Stimulated activated CD8-positive, alpha-beta memory T cell treated with anti-CD3 and anti-CD28 coated beads, Interleukin-12 subunit alpha, Interleukin-12 subunit beta, amount 100 ng/mL, for 1 hour (primary cell): Measurements from ENCODE around the gene PLK3.
"Not testable (repeated sequence)": the region's sequence is repeated elsewhere in the genome, so short reads cannot be mapped to it uniquely, and the experiment has no call there.

ENCODE experiments used
- DNase-seq: peaks from one replicate; pipeline ENCODE4 v3.0.0-alpha.2; 2020; ENCODE audit warnings: low read depth

PLK3 gene

DNA sequence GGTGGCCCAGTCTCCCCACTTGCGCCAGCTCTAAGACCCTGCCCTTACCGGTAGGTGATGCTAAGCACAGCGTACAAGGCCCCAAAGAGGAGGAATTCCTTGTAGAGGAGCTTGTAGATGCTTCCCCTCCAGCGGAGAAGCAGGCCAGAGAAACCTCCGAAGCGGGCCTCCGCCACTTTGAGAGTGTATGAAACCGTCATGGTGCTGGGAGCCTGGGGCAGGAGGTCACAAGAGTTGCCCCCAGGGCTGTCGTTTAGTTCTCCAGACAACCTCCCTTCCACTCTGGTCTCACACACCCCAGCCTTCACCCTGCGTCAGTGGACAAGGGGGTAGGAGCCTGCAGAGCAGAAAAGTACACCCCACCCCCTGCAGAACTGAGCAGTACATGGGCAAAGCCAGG lies 12.7 kb upstream of the PLK3 start:
- no peak for DNase-seq

GRCh38 chr1:44788120-44788860 lies 11.9 kb upstream of the PLK3 start, which contains the start of gene BEST4:
TSS of gene BEST4 (minus strand) at chr1:44788170. CDS start at chr1:44787705, 465 bp downstream.
- no peak for DNase-seq

DNA sequence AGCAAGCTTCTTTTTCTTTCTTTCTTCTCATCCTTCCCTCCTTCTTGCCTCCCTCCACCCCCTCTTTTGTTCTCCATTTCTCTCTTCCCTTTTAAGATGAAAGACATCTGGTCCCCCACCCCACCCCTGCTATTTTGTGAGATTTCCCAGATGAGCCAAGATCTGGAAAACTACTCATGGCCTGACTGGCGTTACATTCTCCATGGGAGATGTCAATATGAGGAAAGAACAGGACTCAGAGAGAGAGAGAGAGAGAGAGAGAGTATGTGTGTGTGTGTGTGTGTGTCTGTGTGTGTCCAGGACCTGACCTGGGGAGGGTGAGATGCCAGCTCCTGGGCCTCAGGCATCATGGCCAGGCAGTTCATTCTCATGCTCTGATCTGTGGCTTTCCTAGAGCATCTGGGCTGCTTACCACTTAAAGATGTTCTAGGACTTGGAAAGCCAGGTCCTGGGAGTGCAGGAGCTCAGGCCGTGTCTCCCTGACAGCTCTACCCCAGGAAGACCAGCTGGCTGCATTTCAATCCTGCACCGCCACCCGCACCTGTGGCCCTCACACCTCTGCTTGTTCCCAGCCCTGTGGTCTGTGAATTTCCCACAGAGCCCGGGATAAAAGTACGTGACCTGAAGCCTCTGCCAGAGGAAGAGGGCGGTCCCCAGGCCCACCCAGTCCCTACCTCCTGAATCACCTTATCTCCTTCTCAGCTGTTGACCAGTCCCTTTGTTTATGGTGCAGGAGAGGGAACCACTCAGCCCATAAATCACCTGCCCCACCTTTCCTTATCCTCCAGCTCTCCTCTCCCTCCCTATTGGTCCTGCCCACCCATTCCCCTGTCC lies 9.0 kb upstream of the PLK3 start:
- DNase-seq = no peak

- no peak for DNase-seq
Observed at GRCh38 chr1:44792736-44793502, 7.3 kb upstream of the PLK3 start.

- DNase-seq = not testable (repeated sequence)
Observed at GRCh38 chr1:44797886-44798285, 2.3 kb upstream of the PLK3 start.

- no peak for DNase-seq
Observed at GRCh38 chr1:44798481-44799365, 1.5 kb upstream of the PLK3 start.

DNA sequence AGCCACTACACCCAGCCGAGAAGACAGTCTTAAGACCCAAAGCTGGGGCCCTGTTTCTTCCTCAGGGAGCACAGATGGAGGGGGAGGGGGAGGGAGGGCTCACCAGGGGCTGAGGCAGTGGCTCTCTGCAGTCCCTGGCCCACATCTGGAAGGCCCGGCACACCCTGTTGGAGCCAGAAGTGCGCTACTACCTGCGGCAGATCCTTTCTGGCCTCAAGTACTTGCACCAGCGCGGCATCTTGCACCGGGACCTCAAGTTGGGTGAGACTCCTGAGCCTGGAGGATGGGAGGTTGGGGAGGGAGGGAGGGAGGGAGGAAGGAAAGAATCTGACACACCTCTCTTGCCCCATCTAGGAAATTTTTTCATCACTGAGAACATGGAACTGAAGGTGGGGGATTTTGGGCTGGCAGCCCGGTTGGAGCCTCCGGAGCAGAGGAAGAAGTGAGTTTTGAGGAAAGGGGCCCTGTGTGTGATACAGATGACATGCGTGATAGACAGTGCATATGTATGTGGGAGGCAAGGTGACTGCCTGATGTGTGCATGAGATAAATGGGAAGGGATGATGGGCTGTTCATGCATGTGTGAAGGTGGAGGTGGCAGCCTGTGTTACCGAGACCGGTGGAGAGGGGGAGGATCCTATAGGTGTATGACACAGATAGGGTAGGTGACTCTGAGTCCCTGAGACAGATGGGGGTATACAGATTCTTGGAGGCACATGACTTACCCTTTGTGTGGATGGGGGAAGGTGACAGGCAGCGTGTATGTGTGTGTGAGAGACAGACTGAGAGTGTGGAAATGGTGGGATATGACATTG lies 1.5 kb downstream of the PLK3 start:
- no peak for DNase-seq

GRCh38 chr1:44802306-44803061 lies 2.3 kb downstream of the PLK3 start:
- DNase-seq = no peak

DNA sequence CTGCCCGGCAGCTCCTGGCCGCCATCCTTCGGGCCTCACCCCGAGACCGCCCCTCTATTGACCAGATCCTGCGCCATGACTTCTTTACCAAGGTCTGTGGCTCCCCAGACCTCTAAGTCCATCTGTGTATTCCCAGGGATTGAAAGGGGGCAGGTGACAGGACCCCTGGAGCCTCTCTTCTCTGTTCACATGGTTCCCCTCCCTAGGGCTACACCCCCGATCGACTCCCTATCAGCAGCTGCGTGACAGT lies 2.8 kb downstream of the PLK3 start:
- DNase-seq = no peak

GRCh38 chr1:44803312-44804095 lies 3.3 kb downstream of the PLK3 start:
- DNase-seq = no peak

- no peak for DNase-seq
Observed at GRCh38 chr1:44805311-44806024, 5.3 kb downstream of the PLK3 start.

DNA sequence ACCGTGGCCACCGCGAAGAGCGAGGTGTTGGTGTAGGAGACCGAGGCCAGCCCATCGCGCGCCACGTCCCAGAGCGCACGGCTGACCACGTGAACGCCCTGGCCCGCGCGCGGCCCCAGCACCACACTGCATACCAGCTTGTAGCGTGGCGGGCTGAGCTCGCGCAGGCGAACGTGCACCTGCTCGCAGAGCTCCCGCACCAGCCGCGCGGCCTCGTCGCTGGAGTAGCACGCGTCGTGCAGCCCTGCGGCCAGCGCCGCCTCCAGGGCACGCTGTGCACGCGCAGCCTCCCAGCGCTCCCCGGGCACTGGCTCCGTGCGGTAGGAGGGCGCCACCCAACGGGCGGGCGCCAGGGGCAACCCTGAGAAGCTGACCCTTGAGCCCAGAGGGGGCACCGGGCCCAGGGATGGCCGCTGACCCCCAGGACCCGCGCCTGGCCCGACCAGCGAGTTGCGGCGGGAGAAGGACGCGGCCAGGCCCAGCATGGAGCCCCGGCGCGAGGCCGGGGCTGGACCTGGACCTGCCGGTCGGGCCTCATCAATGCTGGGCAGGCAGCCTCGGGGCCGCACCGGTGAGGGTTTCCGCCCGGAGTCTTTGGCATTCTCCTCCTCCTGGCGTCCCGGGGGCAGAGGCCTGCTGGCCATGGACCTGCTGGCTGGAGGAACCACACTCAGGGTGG lies 6.0 kb downstream of the PLK3 start:
- no peak for DNase-seq

DNA sequence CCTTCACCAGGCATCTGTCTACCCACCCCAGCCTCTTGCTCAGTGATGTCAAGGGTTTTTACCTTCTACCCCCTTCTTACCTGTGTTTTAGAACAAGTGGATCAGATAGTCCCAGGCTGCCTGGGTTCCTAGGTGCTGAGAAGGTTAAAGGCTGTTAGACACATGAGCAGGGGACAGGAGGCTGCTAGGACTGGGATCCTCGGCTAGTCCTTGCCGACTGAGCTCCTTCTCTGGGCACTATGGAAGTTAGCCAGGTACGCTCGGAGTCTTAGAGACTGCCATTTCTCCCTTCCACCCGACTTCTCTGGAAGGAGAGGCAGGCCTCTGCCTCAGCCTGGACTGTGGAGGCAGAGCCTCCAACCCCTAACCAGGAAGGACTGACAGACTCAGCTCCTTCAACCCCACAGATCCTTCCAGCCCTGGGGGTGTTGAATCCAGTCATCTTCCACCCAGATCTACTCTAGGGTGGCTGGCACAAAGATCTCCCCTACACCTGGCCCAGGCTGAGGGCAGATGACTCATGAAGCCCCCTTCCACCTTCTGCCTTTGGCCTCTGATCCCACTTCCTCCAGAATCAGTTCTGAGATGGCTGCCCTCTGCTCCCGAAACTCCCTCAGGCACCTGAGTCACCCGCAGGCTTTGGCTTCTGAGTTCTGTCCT lies 6.7 kb downstream of the PLK3 start, which contains the start of gene DYNLT4:
Gene DYNLT4 (minus strand): TSS at position 648 of the 660 bp plus-strand sequence. CDS start 683 bp downstream, outside the sequence.
- DNase-seq = no peak

DNA sequence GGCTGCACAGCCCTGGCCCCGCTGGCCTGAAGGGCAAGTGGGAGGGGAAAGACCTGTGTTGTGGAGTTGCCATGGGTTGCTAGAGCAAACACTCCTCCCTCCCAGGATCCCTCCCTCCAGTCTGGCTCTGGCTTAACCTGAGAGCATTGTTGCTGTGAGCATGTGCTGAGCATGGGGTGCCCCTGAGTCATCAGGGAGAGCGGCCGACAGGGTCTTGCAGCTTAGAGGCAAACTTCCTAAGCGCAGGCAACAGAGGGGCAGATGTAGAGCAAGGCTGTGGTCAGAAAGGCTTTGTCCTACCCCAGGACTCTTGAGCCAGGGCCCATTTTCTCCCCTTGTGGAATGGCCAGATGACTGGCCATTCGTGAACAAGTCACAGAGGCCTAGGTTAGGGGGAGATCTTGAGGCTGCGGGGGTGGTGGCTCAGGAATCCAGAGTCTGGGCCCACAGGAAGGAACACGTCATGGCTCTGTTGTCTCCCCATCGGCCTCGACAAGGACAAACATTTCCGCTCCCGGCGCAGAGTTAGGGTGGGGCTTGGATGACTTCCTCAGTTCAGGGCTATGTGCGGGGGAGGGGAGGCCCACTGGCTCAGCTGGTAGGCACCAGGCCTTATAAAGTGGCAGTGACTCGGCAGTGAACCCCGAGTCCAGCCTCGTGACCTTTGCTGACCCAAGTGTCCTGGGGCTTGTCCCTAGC lies 7.3 kb downstream of the PLK3 start:
- DNase-seq = peak; percentile 86

DNA sequence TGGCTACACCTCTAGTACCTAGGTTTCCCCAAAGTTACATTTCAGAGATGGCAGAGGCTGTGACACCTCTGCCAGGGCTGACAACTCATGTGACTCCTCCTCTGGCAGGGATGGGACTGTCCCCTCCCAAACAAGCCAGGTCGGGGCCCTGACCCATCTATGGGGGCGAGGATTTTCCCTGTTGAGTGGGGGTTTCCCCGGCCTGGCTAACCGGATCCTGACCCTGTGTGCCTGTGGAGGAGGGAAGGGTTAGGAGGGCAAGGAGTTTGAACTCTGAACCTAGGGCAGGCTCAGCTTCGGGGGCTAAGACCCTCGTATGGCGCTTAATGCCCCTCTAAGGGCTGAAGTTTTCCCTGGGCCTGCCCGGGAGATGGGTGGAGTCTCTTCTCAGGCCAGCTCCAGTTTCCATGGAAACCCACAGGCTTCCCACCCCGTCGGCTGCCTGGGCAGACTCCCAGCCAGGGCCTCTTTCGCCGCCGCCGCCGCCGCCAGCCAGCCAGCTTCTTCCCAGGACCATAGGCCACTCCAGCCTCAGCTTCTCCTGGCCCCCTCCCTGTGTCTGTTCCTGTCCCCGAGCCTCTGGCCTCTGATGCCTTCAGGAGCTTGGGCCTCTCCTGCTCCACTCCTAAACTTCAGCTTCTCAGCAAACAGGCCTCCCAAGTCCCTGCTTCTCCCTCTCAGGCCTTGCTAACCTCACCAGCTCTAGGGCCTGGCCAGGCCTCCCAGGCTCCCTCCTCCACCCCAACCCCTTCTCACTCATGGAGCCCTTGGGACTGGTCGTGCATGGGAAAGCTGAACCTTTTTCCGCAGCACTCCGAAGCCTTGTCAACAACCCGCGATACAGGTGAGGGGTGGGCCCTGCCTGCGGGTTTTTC lies 8.1 kb downstream of the PLK3 start, which contains the start of gene BTBD19:
Gene BTBD19 (plus strand): TSS at position 461 of the 875 bp plus-strand sequence. CDS start 298 bp downstream, at position 759.
- no peak for DNase-seq
